Left ventricle myocardium inferior (tissue), 1 donor: ENCODE data around the gene RET. TPM values are rescaled to one million over a fixed set of nuclear protein-coding genes. Genes with fewer than 3 reads are reported as not detected.

Source experiments
- DNase-seq: peaks from one replicate; pipeline ENCODE4 v3.0.0-alpha.2; 2020
- H3K27ac ChIP-seq: fragments of 200-600 bp; replicated peaks from 2 replicates; pipeline ENCODE4 v1.8.0; 2021
- H3K27me3 ChIP-seq: fragments of 200-600 bp; 2 replicates; pipeline ENCODE4 v1.8.0; 2021; ENCODE audit warnings: low read depth
- H3K36me3 ChIP-seq: fragments of 200-600 bp; 2 replicates; pipeline ENCODE4 v1.8.0; 2021
- H3K4me1 ChIP-seq: fragments of 200-600 bp; 2 replicates; pipeline ENCODE4 v1.8.0; 2021
- H3K4me3 ChIP-seq: fragments of 200-600 bp; 2 replicates; pipeline ENCODE4 v1.8.0; 2021; ENCODE audit warnings: mild to moderate bottlenecking, moderate library complexity
- H3K9me3 ChIP-seq: fragments of 200-600 bp; replicated peaks from 2 replicates; pipeline ENCODE4 v1.8.0; 2021
- intact Hi-C: fragments of 100-400 bp; cut with micrococcal nuclease; formaldehyde crosslinking; loops from one replicate; pipeline ENCODE4 v1.11.0; 2022
- total RNA-seq: library from RNA; stranded (reverse); fragmentation: NEBNext Ultra II Directional; extraction: Animal tissue kit (Norgen Biotek cat#: 25700); gene quantifications from one replicate; pipeline ENCODE4 v1.2.1, GENCODE V29; 2021
- TF ChIP-seq, protein P1 (sequence below): fragments of 200-600 bp; IDR thresholded peaks from 2 replicates; pipeline ENCODE4 v1.8.0; 2021; ENCODE audit warnings: antibody characterized with exemption, mild to moderate bottlenecking, borderline replicate concordance
- donor health status: DM: no; HTN: yes; CAD: no; lungs with severe emphysema.

Gene RET
- total RNA-seq, 1 donor from 2014 or later = 0.60 TPM

DNA sequence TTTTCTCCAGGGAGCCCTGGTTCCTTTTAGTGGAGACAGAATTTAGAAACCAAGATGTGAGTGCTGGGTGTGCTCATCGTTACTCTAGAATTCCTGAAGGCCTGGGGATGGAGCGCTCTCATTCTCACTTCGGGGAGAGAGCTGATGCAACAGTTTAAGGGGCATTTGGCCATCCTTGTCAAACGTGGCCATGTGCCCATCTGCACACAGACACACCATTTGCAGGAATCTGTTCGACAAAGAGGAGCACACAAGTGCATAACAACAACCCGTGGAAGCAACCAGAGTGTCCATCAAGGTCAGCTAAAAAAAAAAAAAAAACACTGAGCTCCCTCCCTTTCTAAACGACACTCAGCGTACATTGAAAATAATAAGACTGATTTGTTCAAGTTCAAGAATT is 23.0 kb upstream of the RET start:
- Histone ChIP-seq H3K4me3 (no peak overlapping the region), H3K36me3 (no peaks in the 10 kb centered on the region), H3K4me1 (peaks cover 6% of the 10 kb centered on the region), H3K27ac (no peak overlapping the region), H3K9me3 (no peaks in the 10 kb centered on the region), H3K27me3 (peaks cover 13% of the 10 kb centered on the region)
- TF ChIP-seq, protein P1, sequence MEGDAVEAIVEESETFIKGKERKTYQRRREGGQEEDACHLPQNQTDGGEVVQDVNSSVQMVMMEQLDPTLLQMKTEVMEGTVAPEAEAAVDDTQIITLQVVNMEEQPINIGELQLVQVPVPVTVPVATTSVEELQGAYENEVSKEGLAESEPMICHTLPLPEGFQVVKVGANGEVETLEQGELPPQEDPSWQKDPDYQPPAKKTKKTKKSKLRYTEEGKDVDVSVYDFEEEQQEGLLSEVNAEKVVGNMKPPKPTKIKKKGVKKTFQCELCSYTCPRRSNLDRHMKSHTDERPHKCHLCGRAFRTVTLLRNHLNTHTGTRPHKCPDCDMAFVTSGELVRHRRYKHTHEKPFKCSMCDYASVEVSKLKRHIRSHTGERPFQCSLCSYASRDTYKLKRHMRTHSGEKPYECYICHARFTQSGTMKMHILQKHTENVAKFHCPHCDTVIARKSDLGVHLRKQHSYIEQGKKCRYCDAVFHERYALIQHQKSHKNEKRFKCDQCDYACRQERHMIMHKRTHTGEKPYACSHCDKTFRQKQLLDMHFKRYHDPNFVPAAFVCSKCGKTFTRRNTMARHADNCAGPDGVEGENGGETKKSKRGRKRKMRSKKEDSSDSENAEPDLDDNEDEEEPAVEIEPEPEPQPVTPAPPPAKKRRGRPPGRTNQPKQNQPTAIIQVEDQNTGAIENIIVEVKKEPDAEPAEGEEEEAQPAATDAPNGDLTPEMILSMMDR = no peak
- intact Hi-C loops = no loop called here
- DNase-seq = no peak

DNA sequence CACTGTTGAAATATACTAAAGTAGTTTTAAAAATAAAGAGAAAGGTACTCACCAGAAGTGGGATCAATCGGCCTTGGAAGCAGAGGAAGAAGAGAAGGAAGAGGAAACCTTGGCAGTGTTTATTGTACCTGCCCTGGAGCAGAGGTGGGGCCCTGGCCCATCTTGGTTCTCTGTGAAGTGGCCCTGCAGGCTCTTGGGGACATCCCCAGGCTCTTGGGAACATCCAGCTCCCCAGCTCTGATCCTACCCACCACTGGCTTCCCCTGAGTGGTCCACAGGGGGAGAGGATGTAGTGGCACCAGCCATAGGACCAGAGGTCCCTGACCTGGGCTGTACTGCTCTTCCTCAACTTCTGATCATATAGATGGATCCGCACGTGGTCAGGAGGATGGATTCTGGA is 22.3 kb upstream of the RET start:
- no peaks in the 10 kb centered on the region for H3K36me3 ChIP-seq
- TF ChIP-seq, protein P1 = no peak
- H3K4me3 ChIP-seq = no peak overlapping the region
- peaks cover 9% of the 10 kb centered on the region for H3K27me3 ChIP-seq
- no peak overlapping the region for H3K27ac ChIP-seq
- H3K9me3 ChIP-seq = no peaks in the 10 kb centered on the region
- H3K4me1 ChIP-seq = peaks cover 8% of the 10 kb centered on the region
- DNase-seq = peak; percentile 5
- intact Hi-C loops = no loop called here

DNA sequence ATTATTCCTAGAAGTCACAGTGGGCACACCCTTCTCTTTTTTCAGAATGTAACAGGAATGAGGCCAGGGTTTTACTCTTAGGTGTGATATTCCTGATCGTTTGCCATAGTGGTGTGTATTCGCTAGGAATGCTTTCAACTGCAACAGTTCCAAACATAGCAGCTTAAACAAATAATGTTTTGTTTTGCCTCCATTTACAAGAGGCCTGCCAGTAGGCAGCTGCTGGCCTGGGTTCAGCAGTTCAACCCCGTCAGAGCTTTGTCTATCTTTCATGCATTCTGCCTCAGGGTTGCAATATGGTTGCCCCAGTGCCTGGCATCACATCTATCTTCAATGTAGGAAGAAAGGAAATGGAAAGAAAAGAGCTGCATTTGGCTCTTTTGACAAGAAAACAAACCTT is 21.7 kb upstream of the RET start:
- peaks cover 7% of the 10 kb centered on the region for H3K27me3 ChIP-seq
- H3K27ac ChIP-seq = no peak overlapping the region
- H3K4me3 ChIP-seq = no peak overlapping the region
- no peaks in the 10 kb centered on the region for H3K9me3 ChIP-seq
- TF ChIP-seq, protein P1 = no peak
- intact Hi-C loops = no loop called here
- H3K36me3 ChIP-seq = no peaks in the 10 kb centered on the region
- no peak for DNase-seq
- peaks cover 14% of the 10 kb centered on the region for H3K4me1 ChIP-seq

DNA sequence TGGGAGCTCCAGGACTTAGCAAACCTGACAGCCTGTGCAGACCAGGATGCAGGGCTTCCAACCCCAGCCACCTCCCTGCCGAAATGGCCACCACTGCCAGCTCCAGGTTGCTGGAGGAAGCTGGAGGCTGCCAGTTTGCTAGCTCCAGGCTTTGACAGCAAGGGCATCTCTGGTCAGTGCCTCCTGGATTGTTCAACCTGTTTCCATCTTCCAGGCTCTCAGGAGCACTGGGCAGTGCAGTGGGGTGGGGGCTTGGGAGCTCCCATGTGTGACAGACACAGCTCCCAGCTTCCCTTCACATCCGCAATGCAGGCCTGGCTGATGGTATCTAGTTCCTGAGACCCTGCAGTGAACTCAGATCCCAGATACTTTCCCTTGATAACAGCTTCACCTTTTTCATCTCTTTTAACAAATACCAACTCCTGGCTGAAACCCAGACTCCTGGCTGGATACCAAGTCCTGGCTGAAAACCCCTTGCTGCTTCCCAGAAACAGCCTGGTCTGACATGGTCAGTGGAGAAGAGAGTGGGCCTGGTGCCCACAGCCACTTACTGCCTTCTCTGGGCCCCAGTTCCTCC is 20.8 kb upstream of the RET start:
- Histone ChIP-seq H3K4me3 (no peak overlapping the region), H3K27ac (no peak overlapping the region), H3K9me3 (no peaks in the 10 kb centered on the region), H3K36me3 (no peaks in the 10 kb centered on the region), H3K4me1 (peaks cover 14% of the 10 kb centered on the region), H3K27me3 (peaks cover 7% of the 10 kb centered on the region)
- TF ChIP-seq, protein P1 = no peak
- DNase-seq = peak; percentile 11
- intact Hi-C loops = no loop called here

DNA sequence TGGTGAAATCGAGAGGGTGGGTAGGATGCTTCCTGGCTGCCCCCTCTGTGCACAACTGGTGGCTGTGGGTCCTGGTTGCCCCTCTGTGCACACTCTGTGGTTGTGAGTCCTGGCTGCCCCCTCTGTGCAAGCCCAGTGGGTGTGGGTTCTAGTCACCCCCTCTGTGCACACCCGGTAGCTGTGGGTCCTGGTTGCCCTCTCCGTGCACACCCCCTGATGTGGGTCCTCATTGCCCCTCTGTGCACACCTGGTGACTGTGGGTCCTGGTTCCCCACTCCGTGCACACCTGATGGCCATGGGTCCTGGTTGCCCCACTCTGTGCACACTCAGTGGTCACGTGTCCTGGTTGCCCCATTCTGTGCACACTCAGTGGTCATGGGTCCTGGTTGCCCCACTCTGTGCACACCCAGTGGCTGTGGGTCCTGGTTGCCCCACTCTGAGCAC is 20.3 kb upstream of the RET start:
- Histone ChIP-seq H3K4me1 (peaks cover 14% of the 10 kb centered on the region), H3K36me3 (no peaks in the 10 kb centered on the region), H3K9me3 (no peaks in the 10 kb centered on the region), H3K27ac (no peak overlapping the region), H3K4me3 (no peak overlapping the region), H3K27me3 (peaks cover 7% of the 10 kb centered on the region)
- intact Hi-C loops = no loop called here
- DNase-seq = no peak
- TF ChIP-seq, protein P1 = no peak
